ENCODE results near the gene ITGA8.

- TF ChIP-seq YY1 (IDR thresholded peaks at IDR 0.05; ENCODE audit: insufficient read depth, insufficient read length) (no peak), ZNF274 (IDR thresholded peaks at IDR 0.05; ENCODE audit: low read depth, low read length) (no peak), SUZ12 (IDR thresholded peaks at IDR 0.05; ENCODE audit: extremely low read depth, insufficient read depth, insufficient read length) (no peak)
These were observed 246.3 kb downstream of the ITGA8 start for GRCh38 chr10:15473396-15473767.

Measured in NT2/D1 (cell line).